Caco-2 (cell line): ENCODE data around the gene AGPAT1. TPM values are rescaled to one million over a fixed set of nuclear protein-coding genes. Genes with fewer than 3 reads are reported as not detected.

ENCODE experiments used
- BruUV-seq: library from RNA; stranded (reverse); fragments of 400-500 nt; replicated peaks from 2 replicates; lab custom pipeline; 2021; lab: Mats Ljungman, UMichigan
- CTCF ChIA-PET: fragments of 300-600 bp; sonication (Branson Sonifier 250); formaldehyde crosslinking; loops from one replicate; lab custom pipeline; 2022; ENCODE audit warnings: antibody characterized with exemption; lab: Charles Lee
- POLR2A ChIA-PET: fragments of 300-600 bp; sonication (Branson Sonifier 250); formaldehyde crosslinking; loops from one replicate; lab custom pipeline; 2022; ENCODE audit warnings: antibody characterized with exemption; lab: Charles Lee
- DNase-seq, 2 experiments: peaks; one replicate each; pipeline versions ENCODE4 v3.0.0 to v3.0.0-alpha.2; 2020 to 2022
- H3K27me3 ChIP-seq: replicated peaks from 2 replicates; pipeline ENCODE4 v1.6.0; 2011; ENCODE audit warnings: low read length; ENCODE audit not compliant: control insufficient read depth, insufficient read depth
- H3K36me3 ChIP-seq: 2 replicates; pipeline ENCODE4 v1.5.1; 2011; ENCODE audit warnings: low read length; ENCODE audit not compliant: control insufficient read depth, insufficient read depth
- H3K4me1 ChIP-seq: fragments of 250-450 bp; sonication (Bioruptor Pico); 2 replicates; pipeline ENCODE4 v1.5.1; 2020; ENCODE audit warnings: mild to moderate bottlenecking
- H3K4me3 ChIP-seq: 2 replicates; pipeline ENCODE4 v1.5.1; 2011; ENCODE audit warnings: low read depth, mild to moderate bottlenecking, control low read depth, low read length
- H3K9me3 ChIP-seq: fragments of 250-450 bp; sonication (Bioruptor Pico); 2 replicates; pipeline ENCODE4 v1.5.1; 2020; ENCODE audit warnings: mild to moderate bottlenecking, moderate library complexity
- H3K27ac Mint-ChIP-seq: one replicate; pipeline ENCODE4 v1.8.0; 2022; ENCODE audit warnings: mixed read lengths; ENCODE audit not compliant: unreplicated experiment
- H3K27me3 Mint-ChIP-seq: one replicate; pipeline ENCODE4 v1.8.0; 2022; ENCODE audit warnings: mixed read lengths; ENCODE audit not compliant: insufficient read depth, unreplicated experiment
- H3K36me3 Mint-ChIP-seq: one replicate; pipeline ENCODE4 v1.8.0; 2022; ENCODE audit warnings: mild to moderate bottlenecking, mixed read lengths; ENCODE audit not compliant: insufficient read depth, unreplicated experiment
- H3K4me1 Mint-ChIP-seq: one replicate; pipeline ENCODE4 v1.8.0; 2022; ENCODE audit warnings: low read depth, mixed read lengths; ENCODE audit not compliant: unreplicated experiment
- H3K4me3 Mint-ChIP-seq: one replicate; pipeline ENCODE4 v1.8.0; 2022; ENCODE audit warnings: mild to moderate bottlenecking, moderate library complexity, mixed read lengths; ENCODE audit not compliant: unreplicated experiment
- H3K9me3 Mint-ChIP-seq: one replicate; pipeline ENCODE4 v1.8.0; 2022; ENCODE audit warnings: mixed read lengths; ENCODE audit not compliant: unreplicated experiment
- CTCF ChIP-seq, 2 experiments: fragments of 200-600 bp in 1 of 2; IDR thresholded peaks; 1 replicate in 1 of 2; 2 replicates in 1 of 2; pipeline versions ENCODE4 v1.5.1 to v1.8.0; 2011 to 2022; ENCODE audit warnings: antibody characterized with exemption in 1 of 2, control low read depth in 1 of 2, inconsistent platforms in 1 of 2, low read depth in 1 of 2, low read length in 1 of 2, mild to moderate bottlenecking in 1 of 2, moderate library complexity in 1 of 2; ENCODE audit not compliant: insufficient read depth in 1 of 2, severe bottlenecking in 1 of 2, unreplicated experiment in 1 of 2
- intact Hi-C: fragments of 100-400 bp; cut with micrococcal nuclease; formaldehyde crosslinking; loops from one replicate; pipeline ENCODE4 v1.10.0; 2022; ENCODE audit not compliant: unreplicated experiment
- total RNA-seq: library from RNA; stranded (reverse); gene quantifications from 2 replicates; pipeline ENCODE4 v1.2.3, GENCODE V29; 2022

AGPAT1 gene
- total RNA-seq, 1 experiment from 2014 or later = 60.4 TPM

GRCh38 chr6:32139590-32139989 lies 36.3 kb downstream of the AGPAT1 start:
- Histone ChIP-seq H3K27me3 (no peaks in the 10 kb centered on the region), H3K4me1 (peaks cover 43% of the 10 kb centered on the region), H3K4me3 (no peak overlapping the region), H3K9me3 (no peaks in the 10 kb centered on the region), H3K36me3 (no peaks in the 10 kb centered on the region)
- Mint-ChIP-seq H3K4me3 (no peak overlapping the region), H3K27me3 (no peaks in the 10 kb centered on the region), H3K36me3 (peaks cover 16% of the 10 kb centered on the region), H3K4me1 (peaks cover 24% of the 10 kb centered on the region), H3K27ac (no peak overlapping the region), H3K9me3 (no peaks in the 10 kb centered on the region)
- ChIA-PET POLR2A (no interaction called here), CTCF (no interaction called here)
- intact Hi-C loops = no loop called here
- no peak for DNase-seq
- no TSS peak for BruUV-seq
- TF ChIP-seq CTCF (IDR thresholded peaks at IDR 0.05; ENCODE audit: insufficient read depth in 1 of 2, low read depth in 1 of 2, low read length in 1 of 2, severe bottlenecking in 1 of 2, unreplicated experiment in 1 of 2) = no peak

GRCh38 chr6:32137454-32137853 lies 38.4 kb downstream of the AGPAT1 start:
- no peaks in the 10 kb centered on the region for H3K9me3 ChIP-seq
- H3K4me1 Mint-ChIP-seq = peaks cover 24% of the 10 kb centered on the region
- ChIA-PET POLR2A (no interaction called here), CTCF (no interaction called here)
- no peak overlapping the region for H3K4me3 Mint-ChIP-seq
- H3K4me1 ChIP-seq = peaks cover 25% of the 10 kb centered on the region
- H3K36me3 ChIP-seq = no peaks in the 10 kb centered on the region
- H3K4me3 ChIP-seq = no peak overlapping the region
- no peak overlapping the region for H3K27ac Mint-ChIP-seq
- no peaks in the 10 kb centered on the region for H3K27me3 ChIP-seq
- intact Hi-C loops = no loop called here
- DNase-seq = no peak
- TF ChIP-seq CTCF (IDR thresholded peaks at IDR 0.05; ENCODE audit: insufficient read depth in 1 of 2, low read depth in 1 of 2, low read length in 1 of 2, severe bottlenecking in 1 of 2, unreplicated experiment in 1 of 2) = no peak
- H3K9me3 Mint-ChIP-seq = no peaks in the 10 kb centered on the region
- no TSS peak for BruUV-seq
- H3K27me3 Mint-ChIP-seq = no peaks in the 10 kb centered on the region
- H3K36me3 Mint-ChIP-seq = peaks cover 16% of the 10 kb centered on the region

GRCh38 chr6:32133786-32134185 lies 42.1 kb downstream of the AGPAT1 start:
- peaks cover 10% of the 10 kb centered on the region for H3K36me3 Mint-ChIP-seq
- DNase-seq = no peak
- no peaks in the 10 kb centered on the region for H3K9me3 ChIP-seq
- no peak overlapping the region for H3K4me3 ChIP-seq
- no TSS peak for BruUV-seq
- H3K27me3 ChIP-seq = no peaks in the 10 kb centered on the region
- no peaks in the 10 kb centered on the region for H3K27me3 Mint-ChIP-seq
- no peak overlapping the region for H3K4me3 Mint-ChIP-seq
- intact Hi-C loops = no loop called here
- POLR2A ChIA-PET = no interaction called here
- peaks cover 5% of the 10 kb centered on the region; the same call in 1 of the 2 replicates for H3K4me1 ChIP-seq
- CTCF ChIA-PET = no interaction called here
- peaks cover 18% of the 10 kb centered on the region for H3K4me1 Mint-ChIP-seq
- H3K9me3 Mint-ChIP-seq = no peaks in the 10 kb centered on the region
- TF ChIP-seq CTCF (IDR thresholded peaks at IDR 0.05; ENCODE audit: insufficient read depth in 1 of 2, low read depth in 1 of 2, low read length in 1 of 2, severe bottlenecking in 1 of 2, unreplicated experiment in 1 of 2) = no peak
- no peaks in the 10 kb centered on the region for H3K36me3 ChIP-seq
- no peak overlapping the region for H3K27ac Mint-ChIP-seq
